ENCODE data around the gene CXCL12. TPM values are rescaled to one million over a fixed set of nuclear protein-coding genes. Genes with fewer than 3 reads are reported as not detected.

Gene CXCL12
- total RNA-seq, 2 donors from 2014 or later = 0.91 to 13.5 TPM

DNA sequence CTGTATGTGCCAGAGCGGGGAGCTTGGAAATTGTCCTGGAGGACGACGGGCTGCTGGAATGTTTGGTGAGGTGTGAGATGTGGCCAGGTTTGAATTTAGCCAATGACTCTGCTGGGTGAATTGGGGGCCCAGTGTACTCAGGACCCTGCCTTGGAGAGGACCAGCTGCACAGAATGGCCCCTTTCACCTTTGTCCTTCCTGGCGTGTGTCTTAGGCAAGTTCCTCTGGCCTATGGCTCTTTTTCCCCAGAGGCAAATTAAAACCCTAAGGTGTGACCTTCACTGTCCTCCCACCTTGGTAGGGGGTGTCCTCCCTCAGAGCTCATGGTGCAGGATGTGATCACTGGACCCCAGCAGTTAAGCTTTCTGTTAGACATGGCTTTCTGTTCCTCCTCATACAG, 47.8 kb downstream of the CXCL12 start:
- Mint-ChIP-seq H3K36me3 (ENCODE audit: low read depth) (no peaks in the 10 kb centered on the region), H3K4me1 (peaks cover 6% of the 10 kb centered on the region), H3K4me3 (no peak overlapping the region), H3K27ac (no peak overlapping the region), H3K27me3 (ENCODE audit: insufficient read depth) (peaks cover 2% of the 10 kb centered on the region), H3K9me3 (no peaks in the 10 kb centered on the region)
- H3K9ac ChIP-seq (ENCODE audit: extremely low read depth, low read length, poor library complexity, severe bottlenecking) = no peak overlapping the region
- no peaks in the 10 kb centered on the region for H3K9me3 ChIP-seq (ENCODE audit: control insufficient read depth, low read length)
- TF ChIP-seq, protein P1, sequence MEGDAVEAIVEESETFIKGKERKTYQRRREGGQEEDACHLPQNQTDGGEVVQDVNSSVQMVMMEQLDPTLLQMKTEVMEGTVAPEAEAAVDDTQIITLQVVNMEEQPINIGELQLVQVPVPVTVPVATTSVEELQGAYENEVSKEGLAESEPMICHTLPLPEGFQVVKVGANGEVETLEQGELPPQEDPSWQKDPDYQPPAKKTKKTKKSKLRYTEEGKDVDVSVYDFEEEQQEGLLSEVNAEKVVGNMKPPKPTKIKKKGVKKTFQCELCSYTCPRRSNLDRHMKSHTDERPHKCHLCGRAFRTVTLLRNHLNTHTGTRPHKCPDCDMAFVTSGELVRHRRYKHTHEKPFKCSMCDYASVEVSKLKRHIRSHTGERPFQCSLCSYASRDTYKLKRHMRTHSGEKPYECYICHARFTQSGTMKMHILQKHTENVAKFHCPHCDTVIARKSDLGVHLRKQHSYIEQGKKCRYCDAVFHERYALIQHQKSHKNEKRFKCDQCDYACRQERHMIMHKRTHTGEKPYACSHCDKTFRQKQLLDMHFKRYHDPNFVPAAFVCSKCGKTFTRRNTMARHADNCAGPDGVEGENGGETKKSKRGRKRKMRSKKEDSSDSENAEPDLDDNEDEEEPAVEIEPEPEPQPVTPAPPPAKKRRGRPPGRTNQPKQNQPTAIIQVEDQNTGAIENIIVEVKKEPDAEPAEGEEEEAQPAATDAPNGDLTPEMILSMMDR (conservative IDR thresholded peaks at IDR 0.05) = no peak
- H3K4me3 ChIP-seq (ENCODE audit: low read length) = no peak overlapping the region
- DNase-seq = no peak
- no peaks in the 10 kb centered on the region for H3K36me3 ChIP-seq (ENCODE audit: control insufficient read depth, insufficient read depth, low read length)
- 91 to 97% methylated on average over 4 of the region's 4 CpGs for WGBS, 2 experiments (ENCODE audit: insufficient coverage in 1 of 2, insufficient read length in 1 of 2)
- no peaks in the 10 kb centered on the region for H3K4me1 ChIP-seq (ENCODE audit: control insufficient read depth, insufficient read depth, low read length)
- H3K27ac ChIP-seq (ENCODE audit: low read depth, low read length) = no peak overlapping the region
- peaks cover 8% of the 10 kb centered on the region for H3K27me3 ChIP-seq (ENCODE audit: control insufficient read depth, insufficient read depth, low read length, poor library complexity, severe bottlenecking)

GRCh38 chr10:44335330-44336021, 49.4 kb downstream of the CXCL12 start:
- Histone ChIP-seq H3K4me3 (ENCODE audit: low read length) (no peak overlapping the region), H3K4me1 (ENCODE audit: control insufficient read depth, insufficient read depth, low read length) (no peaks in the 10 kb centered on the region), H3K9ac (ENCODE audit: extremely low read depth, low read length, poor library complexity, severe bottlenecking) (no peak overlapping the region), H3K27me3 (ENCODE audit: control insufficient read depth, insufficient read depth, low read length, poor library complexity, severe bottlenecking) (peaks cover 8% of the 10 kb centered on the region), H3K9me3 (ENCODE audit: control insufficient read depth, low read length) (no peaks in the 10 kb centered on the region), H3K36me3 (ENCODE audit: control insufficient read depth, insufficient read depth, low read length) (no peaks in the 10 kb centered on the region), H3K27ac (ENCODE audit: low read depth, low read length) (no peak overlapping the region)
- Mint-ChIP-seq H3K27me3 (ENCODE audit: insufficient read depth) (peaks cover 2% of the 10 kb centered on the region), H3K4me1 (no peaks in the 10 kb centered on the region), H3K27ac (no peak overlapping the region), H3K36me3 (ENCODE audit: low read depth) (no peaks in the 10 kb centered on the region), H3K9me3 (no peaks in the 10 kb centered on the region), H3K4me3 (no peak overlapping the region)
- no peak for DNase-seq
- 81 to 95% methylated on average over 3 to 9 of the region's 9 CpGs for WGBS, 2 experiments (ENCODE audit: insufficient coverage in 1 of 2, insufficient read length in 1 of 2)
- TF ChIP-seq, protein P1 (conservative IDR thresholded peaks at IDR 0.05) = no peak

- H3K27ac ChIP-seq (ENCODE audit: low read depth, low read length) = no peak overlapping the region
- 88 to 93% methylated on average over 1 to 4 of the region's 4 CpGs for WGBS, 2 experiments (ENCODE audit: insufficient coverage in 1 of 2, insufficient read length in 1 of 2)
- peaks cover 8% of the 10 kb centered on the region for H3K27me3 ChIP-seq (ENCODE audit: control insufficient read depth, insufficient read depth, low read length, poor library complexity, severe bottlenecking)
- H3K36me3 Mint-ChIP-seq (ENCODE audit: low read depth) = no peaks in the 10 kb centered on the region
- no peak overlapping the region for H3K4me3 ChIP-seq (ENCODE audit: low read length)
- no peak overlapping the region for H3K9ac ChIP-seq (ENCODE audit: extremely low read depth, low read length, poor library complexity, severe bottlenecking)
- no peak overlapping the region for H3K4me3 Mint-ChIP-seq
- DNase-seq = no peak
- H3K27ac Mint-ChIP-seq = no peak overlapping the region
- no peaks in the 10 kb centered on the region for H3K36me3 ChIP-seq (ENCODE audit: control insufficient read depth, insufficient read depth, low read length)
- no peaks in the 10 kb centered on the region for H3K4me1 Mint-ChIP-seq
- H3K27me3 Mint-ChIP-seq (ENCODE audit: insufficient read depth) = peaks cover 2% of the 10 kb centered on the region
- H3K4me1 ChIP-seq (ENCODE audit: control insufficient read depth, insufficient read depth, low read length) = no peaks in the 10 kb centered on the region
- TF ChIP-seq, protein P1 (conservative IDR thresholded peaks at IDR 0.05) = no peak
- no peaks in the 10 kb centered on the region for H3K9me3 ChIP-seq (ENCODE audit: control insufficient read depth, low read length)
- H3K9me3 Mint-ChIP-seq = no peaks in the 10 kb centered on the region
Observed at GRCh38 chr10:44334621-44335184, 50.2 kb downstream of the CXCL12 start.

Data from endodermal cell (in vitro differentiated cells).